ENCODE data around the gene CBFA2T2.
A peak's percentile ranks its signal among the peaks of the same experiment; 100 is the strongest.
"Not testable (repeated sequence)": the region's sequence is repeated elsewhere in the genome, so short reads cannot be mapped to it uniquely, and the experiment has no call there.

CBFA2T2 gene

DNA sequence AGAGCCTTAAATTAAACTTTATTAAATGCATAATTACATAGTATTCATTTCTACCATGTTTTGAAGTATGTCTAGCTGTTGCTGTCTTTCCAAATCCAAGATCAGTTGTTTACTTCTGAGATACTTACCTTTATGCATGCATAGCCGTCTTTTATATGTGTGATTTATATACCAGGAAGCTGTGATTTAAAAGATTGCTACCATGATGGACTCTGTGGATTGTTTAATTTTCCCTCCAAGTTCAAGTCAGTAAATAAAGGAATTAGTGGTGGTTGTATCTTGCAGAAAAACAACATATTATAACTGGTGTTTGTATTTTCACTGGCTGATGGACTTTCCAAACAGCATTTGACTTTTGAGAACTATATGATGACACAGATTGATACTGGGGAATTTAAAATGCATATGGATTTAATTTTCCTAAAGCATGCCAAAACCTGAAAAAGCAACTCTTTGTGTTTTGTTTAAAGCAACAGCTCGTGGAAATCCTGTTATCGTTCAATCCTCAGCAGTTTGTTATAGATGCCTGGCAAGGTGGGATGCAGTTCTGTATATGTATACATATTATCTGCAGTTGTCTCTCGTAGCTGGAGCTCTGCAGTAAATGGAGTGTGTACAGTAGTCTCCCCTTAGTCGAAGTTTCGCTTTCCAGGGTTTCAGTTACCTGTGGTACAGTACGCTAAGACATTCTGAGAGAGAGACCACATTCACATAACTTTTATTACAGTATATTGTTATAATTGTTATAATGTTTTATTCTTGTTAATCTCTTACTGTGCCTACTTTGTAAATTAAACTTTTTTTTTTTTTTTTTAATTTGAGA, 77.1 kb downstream of the CBFA2T2 start:
- Mint-ChIP-seq H3K27ac (ENCODE audit: low read depth) (no peak overlapping the region), H3K36me3 (ENCODE audit: insufficient read depth) (no peaks in the 10 kb centered on the region), H3K27me3 (no peaks in the 10 kb centered on the region), H3K4me3 (no peak overlapping the region), H3K9me3 (no peaks in the 10 kb centered on the region), H3K4me1 (peaks cover 45% of the 10 kb centered on the region)
- ATAC-seq (replicated peaks; ENCODE audit: extremely low read depth, poor library complexity, severe bottlenecking) (no peak), DNase-seq (ENCODE audit: low spot score in 2 of 2) (no peak)

DNA sequence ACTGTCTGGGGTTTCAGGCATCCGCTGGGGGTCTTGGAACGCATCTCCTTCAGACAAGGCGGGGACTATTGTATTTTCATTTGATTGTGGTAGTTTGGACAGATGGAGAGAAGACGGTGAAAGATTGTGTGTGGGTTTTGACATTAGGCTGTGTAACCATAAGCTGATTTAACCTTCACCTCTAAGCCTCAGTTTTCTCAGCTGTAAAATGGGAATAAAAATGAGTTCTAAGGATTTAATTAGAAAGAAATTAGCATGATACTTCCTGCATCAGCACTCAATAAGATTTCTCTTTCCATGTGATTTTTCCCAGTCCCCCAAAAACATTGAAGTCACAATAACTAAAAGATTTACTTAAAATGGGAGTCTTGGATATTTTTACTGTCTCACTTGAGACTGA, 78.1 kb downstream of the CBFA2T2 start:
- ATAC-seq (replicated peaks; ENCODE audit: extremely low read depth, poor library complexity, severe bottlenecking) (no peak), DNase-seq (ENCODE audit: low spot score in 2 of 2) (no peak)
- Mint-ChIP-seq H3K27me3 (no peaks in the 10 kb centered on the region), H3K9me3 (no peaks in the 10 kb centered on the region), H3K4me3 (no peak overlapping the region), H3K4me1 (peaks cover 47% of the 10 kb centered on the region), H3K27ac (ENCODE audit: low read depth) (no peak overlapping the region), H3K36me3 (ENCODE audit: insufficient read depth) (no peaks in the 10 kb centered on the region)

DNA sequence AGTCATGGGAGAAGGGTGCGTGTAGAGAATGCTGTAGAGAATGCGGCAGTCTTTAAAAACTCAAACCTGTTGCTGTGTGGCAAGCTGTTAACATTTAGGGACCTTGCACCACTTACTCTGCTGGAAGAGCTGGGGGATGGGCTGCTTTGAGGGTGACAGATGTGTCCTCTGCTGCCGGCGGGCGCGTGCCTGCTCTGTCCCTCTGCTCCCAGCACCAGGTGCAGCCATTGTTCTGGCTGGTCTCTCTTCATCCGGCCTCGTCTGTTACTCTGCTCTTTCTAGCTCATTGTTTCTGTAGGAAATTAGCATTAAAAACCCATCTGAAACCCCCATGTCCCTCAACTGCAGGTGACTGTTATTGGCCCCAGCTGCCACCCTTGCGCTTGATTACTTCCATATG, 78.5 kb downstream of the CBFA2T2 start:
- peaks cover 52% of the 10 kb centered on the region for H3K4me1 Mint-ChIP-seq
- H3K9me3 Mint-ChIP-seq, result no peaks in the 10 kb centered on the region
- DNase-seq (ENCODE audit: low spot score in 2 of 2) (no peak), ATAC-seq (replicated peaks; ENCODE audit: extremely low read depth, poor library complexity, severe bottlenecking) (no peak)
- no peaks in the 10 kb centered on the region for H3K27me3 Mint-ChIP-seq
- H3K27ac Mint-ChIP-seq (ENCODE audit: low read depth), result no peak overlapping the region
- H3K4me3 Mint-ChIP-seq, result no peak overlapping the region
- no peaks in the 10 kb centered on the region for H3K36me3 Mint-ChIP-seq (ENCODE audit: insufficient read depth)

DNA sequence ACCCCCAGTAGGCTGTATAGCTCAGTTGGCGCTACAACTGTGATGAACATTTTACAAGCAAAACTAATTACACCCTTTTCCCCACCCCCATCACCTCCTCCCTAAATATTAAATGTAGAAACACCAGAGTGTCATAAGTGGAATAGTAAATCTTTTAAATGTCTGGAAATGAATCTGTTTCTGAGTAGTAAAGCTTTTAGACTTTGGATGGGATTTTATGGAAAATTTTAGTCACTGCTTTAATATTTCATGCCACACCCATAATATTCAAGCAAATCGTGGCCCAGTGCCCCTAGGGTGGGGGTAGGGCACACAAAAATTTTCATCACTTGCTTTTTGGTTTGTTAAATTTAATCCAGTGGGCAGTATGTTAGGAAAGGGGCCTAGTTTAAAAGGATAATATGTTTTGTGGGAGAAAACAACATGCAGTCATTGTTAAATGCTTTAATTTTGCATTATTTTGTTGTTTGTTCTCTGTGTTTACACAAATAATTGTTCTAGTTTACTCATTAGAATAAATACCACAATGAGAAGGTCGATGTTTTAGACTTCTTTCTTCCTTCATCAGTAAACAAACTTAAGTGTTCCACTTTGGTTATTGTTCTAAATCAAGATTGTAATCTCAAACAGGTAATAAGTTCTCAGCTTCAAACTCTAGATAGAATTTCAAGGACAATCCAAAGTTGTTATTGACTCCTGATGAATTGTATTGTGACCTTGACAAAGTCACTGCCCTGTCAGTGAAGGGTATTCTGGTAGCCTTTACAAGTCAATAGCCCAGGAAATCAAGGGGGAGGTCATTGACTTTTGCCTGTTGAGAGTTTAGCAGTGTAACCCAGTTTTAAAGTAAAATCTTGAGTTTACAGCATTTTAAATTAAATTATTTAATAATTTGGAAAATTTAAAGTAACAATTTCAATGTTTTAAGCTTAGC, 79.2 kb downstream of the CBFA2T2 start:
- Mint-ChIP-seq H3K4me3 (no peak overlapping the region), H3K36me3 (ENCODE audit: insufficient read depth) (no peaks in the 10 kb centered on the region), H3K4me1 (peaks cover 52% of the 10 kb centered on the region), H3K9me3 (no peaks in the 10 kb centered on the region), H3K27ac (ENCODE audit: low read depth) (no peak overlapping the region), H3K27me3 (no peaks in the 10 kb centered on the region)
- ATAC-seq (replicated peaks; ENCODE audit: extremely low read depth, poor library complexity, severe bottlenecking) (no peak), DNase-seq (ENCODE audit: low spot score in 2 of 2) (no peak)

DNA sequence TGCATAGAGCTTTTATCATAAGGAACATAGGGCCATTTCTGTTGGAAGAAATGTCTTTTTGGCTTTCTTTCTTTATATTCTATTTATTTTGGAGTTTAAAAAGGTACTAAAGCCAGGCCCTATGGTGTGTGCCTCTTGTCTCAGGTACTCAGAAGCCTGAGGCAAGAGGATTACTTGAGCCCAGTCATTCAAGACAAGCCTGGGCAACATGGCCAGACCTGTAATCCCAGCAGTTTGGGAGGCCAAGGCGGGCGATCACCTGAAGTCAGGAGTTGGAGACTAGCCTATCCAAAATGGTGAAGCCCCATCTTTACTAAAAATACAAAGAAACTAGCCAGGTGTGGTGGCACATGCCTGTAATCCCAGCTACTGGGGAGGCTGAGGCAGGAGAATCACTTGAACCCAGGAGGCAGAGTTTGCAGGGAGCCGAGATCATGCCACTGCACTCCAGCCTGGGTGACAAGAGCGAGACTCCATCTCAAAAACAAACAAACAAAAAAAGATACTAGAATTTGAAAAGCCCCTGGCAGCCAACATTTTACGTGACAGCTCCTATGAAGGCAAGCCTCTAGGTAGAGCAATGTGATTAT, 80.0 kb downstream of the CBFA2T2 start:
- Mint-ChIP-seq H3K27ac (ENCODE audit: low read depth) (no peak overlapping the region), H3K36me3 (ENCODE audit: insufficient read depth) (no peaks in the 10 kb centered on the region), H3K4me1 (peaks cover 52% of the 10 kb centered on the region), H3K4me3 (no peak overlapping the region), H3K9me3 (no peaks in the 10 kb centered on the region), H3K27me3 (no peaks in the 10 kb centered on the region)
- ATAC-seq (replicated peaks; ENCODE audit: extremely low read depth, poor library complexity, severe bottlenecking) (no peak), DNase-seq (ENCODE audit: low spot score in 2 of 2) (no peak)

DNA sequence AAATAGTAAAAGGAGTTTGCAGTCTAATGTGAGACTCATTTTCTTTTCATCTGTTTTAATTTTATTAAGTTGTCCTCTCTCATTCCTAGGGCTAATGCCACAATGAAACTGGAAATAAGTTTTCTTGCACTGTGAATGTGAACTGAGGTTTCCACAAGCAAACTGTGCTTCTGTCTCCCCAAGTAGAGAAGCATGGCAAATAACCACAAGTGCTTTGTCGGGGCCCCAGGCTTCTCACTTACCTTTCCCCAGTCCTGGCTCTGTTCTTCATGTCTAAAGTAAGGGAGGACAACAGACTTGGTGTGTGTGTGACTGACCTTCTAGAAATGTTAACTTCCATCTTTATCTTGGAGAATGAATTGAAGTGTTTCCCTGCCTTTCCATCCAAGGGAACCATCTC, 80.8 kb downstream of the CBFA2T2 start:
- Mint-ChIP-seq H3K36me3 (ENCODE audit: insufficient read depth) (no peaks in the 10 kb centered on the region), H3K27me3 (no peaks in the 10 kb centered on the region), H3K4me1 (peaks cover 44% of the 10 kb centered on the region), H3K9me3 (no peaks in the 10 kb centered on the region), H3K27ac (ENCODE audit: low read depth) (no peak overlapping the region), H3K4me3 (no peak overlapping the region)
- ATAC-seq (replicated peaks; ENCODE audit: extremely low read depth, poor library complexity, severe bottlenecking) (no peak), DNase-seq (ENCODE audit: low spot score in 2 of 2) (no peak)

DNA sequence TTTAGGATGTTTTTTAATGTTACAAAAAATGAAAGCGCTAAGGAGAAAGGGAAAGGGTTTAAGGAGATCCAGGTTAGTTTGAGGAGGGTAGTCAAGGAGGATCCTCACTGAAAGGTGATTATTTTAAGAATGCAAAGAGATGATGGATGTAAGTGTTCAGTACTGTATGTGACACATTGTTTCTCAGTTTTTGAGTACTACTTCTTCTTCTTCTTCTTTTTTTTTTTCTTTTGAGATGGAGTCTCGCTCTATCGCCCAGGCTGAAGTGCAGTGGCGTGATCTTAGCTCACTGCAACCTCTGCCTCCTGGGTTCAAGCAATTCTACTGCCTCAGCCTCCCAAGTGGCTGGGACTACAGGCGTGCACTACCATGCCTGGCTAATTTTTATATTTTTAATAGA, 83.4 kb downstream of the CBFA2T2 start:
- not testable (repeated sequence) for DNase-seq (ENCODE audit: low spot score in 2 of 2); H3K4me3 Mint-ChIP-seq; ATAC-seq (replicated peaks; ENCODE audit: extremely low read depth, poor library complexity, severe bottlenecking); H3K36me3 Mint-ChIP-seq (ENCODE audit: insufficient read depth); H3K9me3 Mint-ChIP-seq; H3K27ac Mint-ChIP-seq (ENCODE audit: low read depth); H3K27me3 Mint-ChIP-seq
- H3K4me1 Mint-ChIP-seq, result peaks cover 46% of the 10 kb centered on the region

DNA sequence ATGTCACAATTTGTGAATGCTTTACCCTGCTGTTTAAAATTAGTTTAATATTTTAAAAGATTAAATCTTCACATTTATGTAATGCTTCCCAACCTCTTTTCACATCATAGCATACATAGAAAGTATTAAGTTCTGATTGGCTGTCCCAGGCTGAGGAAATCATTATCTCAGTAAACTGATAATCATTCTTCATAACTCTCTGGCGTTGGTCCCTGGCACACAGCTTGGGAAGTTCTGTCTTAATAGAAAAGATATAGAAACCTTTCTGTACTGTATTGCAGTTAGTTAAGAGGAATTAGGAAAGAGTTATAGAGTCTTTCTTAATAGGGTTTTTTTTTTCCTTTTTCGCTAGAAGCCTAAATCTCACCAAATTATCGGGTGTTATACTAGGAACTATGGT, 85.4 kb downstream of the CBFA2T2 start:
- H3K9me3 Mint-ChIP-seq, result no peaks in the 10 kb centered on the region
- H3K36me3 Mint-ChIP-seq (ENCODE audit: insufficient read depth), result no peaks in the 10 kb centered on the region
- H3K27ac Mint-ChIP-seq (ENCODE audit: low read depth), result no peak overlapping the region
- DNase-seq (ENCODE audit: low spot score in 2 of 2), result no peak
- no peak for ATAC-seq (replicated peaks; ENCODE audit: extremely low read depth, poor library complexity, severe bottlenecking)
- H3K4me1 Mint-ChIP-seq, result peaks cover 35% of the 10 kb centered on the region
- no peaks in the 10 kb centered on the region for H3K27me3 Mint-ChIP-seq
- no peak overlapping the region for H3K4me3 Mint-ChIP-seq

DNA sequence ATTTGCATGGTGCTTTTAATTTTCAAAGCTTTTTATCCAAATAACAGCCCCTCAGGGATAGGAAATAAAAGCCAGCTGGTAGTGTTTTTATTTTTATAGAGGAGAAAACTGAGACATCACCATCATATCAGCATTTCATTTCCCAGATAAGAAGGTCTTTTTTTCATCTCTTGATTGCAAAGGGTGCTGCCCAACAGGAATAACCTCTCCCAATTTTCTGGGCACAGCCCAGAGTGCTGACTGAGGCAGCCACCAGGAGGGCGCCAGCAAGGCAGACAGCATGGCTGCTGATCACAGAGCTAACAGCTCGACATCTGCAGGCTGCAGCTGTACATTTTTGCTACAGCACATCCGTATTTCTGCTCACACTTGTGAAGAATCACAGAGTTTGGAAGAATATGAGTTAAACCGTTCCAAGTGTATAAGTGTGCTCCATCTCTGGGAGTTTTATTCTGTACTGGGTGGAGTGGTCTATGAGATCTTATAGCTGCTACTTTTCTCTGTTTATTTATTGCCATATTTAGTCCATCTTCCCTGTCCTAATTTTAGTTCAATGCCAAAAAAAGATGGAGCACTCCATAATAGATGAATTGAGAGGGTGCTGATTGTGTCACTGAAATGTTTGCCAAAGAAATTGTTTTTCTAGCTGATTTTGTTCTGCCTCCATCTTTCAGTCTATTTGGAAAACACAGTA, 86.7 kb downstream of the CBFA2T2 start:
- H3K27ac Mint-ChIP-seq (ENCODE audit: low read depth), result peak overlapping the region; percentile 29
- peaks cover 34% of the 10 kb centered on the region for H3K4me1 Mint-ChIP-seq
- no peak for ATAC-seq (replicated peaks; ENCODE audit: extremely low read depth, poor library complexity, severe bottlenecking)
- H3K36me3 Mint-ChIP-seq (ENCODE audit: insufficient read depth), result peaks cover 2% of the 10 kb centered on the region
- H3K9me3 Mint-ChIP-seq, result no peaks in the 10 kb centered on the region
- DNase-seq (ENCODE audit: low spot score in 2 of 2), result no peak
- H3K27me3 Mint-ChIP-seq, result no peaks in the 10 kb centered on the region
- H3K4me3 Mint-ChIP-seq, result no peak overlapping the region

DNA sequence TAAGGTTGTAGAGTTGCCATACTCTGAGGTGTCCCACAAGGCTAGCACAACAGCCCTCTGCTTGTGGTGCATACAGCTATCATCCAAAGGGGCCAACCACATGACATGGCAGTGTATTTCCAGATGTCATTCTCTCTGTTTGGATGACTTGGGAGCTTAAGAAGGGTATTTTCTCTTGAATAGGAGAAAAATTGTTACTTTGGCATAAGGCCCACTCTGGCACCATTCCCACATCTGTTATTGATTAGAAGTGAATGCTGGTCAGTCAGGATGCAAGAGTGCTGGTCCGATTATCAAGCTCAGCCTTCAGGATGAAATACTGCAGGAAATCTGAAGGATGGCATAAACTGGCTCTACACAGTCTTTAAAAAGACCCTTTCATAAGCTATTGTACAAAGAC, 88.6 kb downstream of the CBFA2T2 start:
- DNase-seq (ENCODE audit: low spot score in 2 of 2) (no peak), ATAC-seq (replicated peaks; ENCODE audit: extremely low read depth, poor library complexity, severe bottlenecking) (no peak)
- Mint-ChIP-seq H3K4me3 (no peak overlapping the region), H3K9me3 (no peaks in the 10 kb centered on the region), H3K36me3 (ENCODE audit: insufficient read depth) (peaks cover 2% of the 10 kb centered on the region), H3K4me1 (peaks cover 27% of the 10 kb centered on the region), H3K27me3 (no peaks in the 10 kb centered on the region), H3K27ac (ENCODE audit: low read depth) (no peak overlapping the region)

DNA sequence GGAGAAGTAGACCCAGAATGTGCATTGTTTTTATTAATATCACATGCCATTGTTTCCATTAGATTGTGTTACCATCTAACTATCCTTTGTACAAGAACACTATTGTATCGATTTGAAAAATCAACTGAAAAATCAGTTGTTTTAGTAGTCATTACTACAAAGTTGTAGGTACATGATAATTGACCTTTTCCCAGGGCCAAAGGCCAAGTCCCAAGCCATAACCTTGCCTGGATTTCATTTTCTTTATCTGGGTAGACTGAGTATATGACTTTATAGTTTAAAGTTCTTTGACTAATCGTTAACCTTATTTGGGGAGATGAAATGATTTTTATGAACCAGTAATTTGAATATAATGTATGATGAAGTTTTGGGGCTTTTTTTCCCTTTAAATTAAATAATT, 93.2 kb downstream of the CBFA2T2 start:
- Mint-ChIP-seq H3K4me3 (no peak overlapping the region), H3K4me1 (peaks cover 16% of the 10 kb centered on the region), H3K36me3 (ENCODE audit: insufficient read depth) (peaks cover 2% of the 10 kb centered on the region), H3K27ac (ENCODE audit: low read depth) (no peak overlapping the region), H3K27me3 (no peaks in the 10 kb centered on the region), H3K9me3 (no peaks in the 10 kb centered on the region)
- ATAC-seq (replicated peaks; ENCODE audit: extremely low read depth, poor library complexity, severe bottlenecking) (no peak), DNase-seq (ENCODE audit: low spot score in 2 of 2) (no peak)

DNA sequence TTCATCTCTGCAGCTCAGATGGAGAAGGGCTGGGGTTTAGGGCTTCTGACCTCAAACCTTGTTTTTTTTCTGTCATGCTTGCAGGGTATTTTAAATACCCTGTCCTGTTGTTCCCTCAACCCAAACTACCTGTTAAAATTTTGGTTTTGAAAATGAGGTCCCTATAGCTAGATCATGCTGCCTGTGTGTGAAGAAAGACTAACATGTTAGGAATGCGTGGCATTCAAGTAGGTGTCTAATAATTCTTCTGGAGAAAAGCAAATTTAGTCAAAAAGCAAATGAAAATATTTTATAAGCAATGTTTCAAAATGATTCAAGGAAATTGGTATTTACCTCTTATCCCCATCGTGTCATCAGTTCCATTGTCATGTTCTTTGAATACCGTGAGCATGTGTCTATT, 95.1 kb downstream of the CBFA2T2 start:
- Mint-ChIP-seq H3K27ac (ENCODE audit: low read depth) (no peak overlapping the region), H3K36me3 (ENCODE audit: insufficient read depth) (peaks cover 2% of the 10 kb centered on the region), H3K4me1 (peaks cover 14% of the 10 kb centered on the region), H3K9me3 (no peaks in the 10 kb centered on the region), H3K27me3 (no peaks in the 10 kb centered on the region), H3K4me3 (no peak overlapping the region)
- ATAC-seq (replicated peaks; ENCODE audit: extremely low read depth, poor library complexity, severe bottlenecking) (no peak), DNase-seq (ENCODE audit: low spot score in 2 of 2) (no peak)

All from central memory CD8-positive, alpha-beta T cell (primary cell).